GM12892 (cell line): Measurements from ENCODE around the gene SMYD5.

Source experiments
- POLR2A ChIP-seq: IDR thresholded peaks from 2 replicates; pipeline ENCODE4 v1.6.1; 2011; ENCODE audit warnings: low read depth, low read length, control low read depth
- POLR2AphosphoS5 ChIP-seq: IDR thresholded peaks from 2 replicates; pipeline ENCODE4 v1.6.1; 2011; ENCODE audit warnings: low read depth, low read length, control low read depth
- TAF1 ChIP-seq: IDR thresholded peaks from 2 replicates; pipeline ENCODE4 v1.6.1; 2011; ENCODE audit warnings: low read depth, mild to moderate bottlenecking, control low read depth, low read length, borderline replicate concordance

GRCh38 chr2:73235315-73236028 lies 21.4 kb downstream of the SMYD5 start:
- TF ChIP-seq POLR2A (no peak), POLR2AphosphoS5 (no peak), TAF1 (no peak)
